ENCODE results near the gene MPHOSPH9. TPM values are rescaled to one million over a fixed set of nuclear protein-coding genes. Genes with fewer than 3 reads are reported as not detected.

The MPHOSPH9 gene
- total RNA-seq, 1 experiment from 2014 or later: 43.1 TPM

GRCh38 chr12:123131879-123132402 is 101.0 kb downstream of the MPHOSPH9 start:
- CTCF ChIA-PET: no interaction called here
- no peaks in the 10 kb centered on the region for H3K9me3 ChIP-seq
- TF ChIP-seq CTCF (IDR thresholded peaks at IDR 0.05; ENCODE audit: insufficient read depth in 1 of 2, low read depth in 1 of 2, low read length in 1 of 2, severe bottlenecking in 1 of 2, unreplicated experiment in 1 of 2): no peak
- Mint-ChIP-seq H3K27ac (ENCODE audit: unreplicated experiment) (no peak overlapping the region), H3K27me3 (ENCODE audit: insufficient read depth, unreplicated experiment) (no peaks in the 10 kb centered on the region), H3K4me3 (ENCODE audit: unreplicated experiment) (no peak overlapping the region), H3K36me3 (ENCODE audit: insufficient read depth, unreplicated experiment) (no peaks in the 10 kb centered on the region), H3K4me1 (ENCODE audit: low read depth, unreplicated experiment) (no peaks in the 10 kb centered on the region), H3K9me3 (ENCODE audit: unreplicated experiment) (no peaks in the 10 kb centered on the region)
- H3K27me3 ChIP-seq (replicated peaks; ENCODE audit: control insufficient read depth, insufficient read depth, low read length): no peaks in the 10 kb centered on the region
- intact Hi-C loops (cut with micrococcal nuclease; ENCODE audit: unreplicated experiment): no loop called here
- peaks cover 6% of the 10 kb centered on the region for H3K4me1 ChIP-seq
- DNase-seq: no peak
- no peaks in the 10 kb centered on the region for H3K36me3 ChIP-seq (ENCODE audit: control insufficient read depth, insufficient read depth, low read length)
- BruUV-seq (replicated peaks): no TSS peak
- POLR2A ChIA-PET: no interaction called here
- no peak overlapping the region for H3K4me3 ChIP-seq (ENCODE audit: low read depth, low read length)

GRCh38 chr12:123131291-123131832 is 101.6 kb downstream of the MPHOSPH9 start:
- no peaks in the 10 kb centered on the region for H3K36me3 ChIP-seq (ENCODE audit: control insufficient read depth, insufficient read depth, low read length)
- CTCF ChIA-PET: no interaction called here
- no peak for TF ChIP-seq CTCF (IDR thresholded peaks at IDR 0.05; ENCODE audit: insufficient read depth in 1 of 2, low read depth in 1 of 2, low read length in 1 of 2, severe bottlenecking in 1 of 2, unreplicated experiment in 1 of 2)
- no TSS peak for BruUV-seq (replicated peaks)
- Mint-ChIP-seq H3K4me3 (ENCODE audit: unreplicated experiment) (no peak overlapping the region), H3K27me3 (ENCODE audit: insufficient read depth, unreplicated experiment) (no peaks in the 10 kb centered on the region), H3K9me3 (ENCODE audit: unreplicated experiment) (no peaks in the 10 kb centered on the region), H3K27ac (ENCODE audit: unreplicated experiment) (no peak overlapping the region), H3K36me3 (ENCODE audit: insufficient read depth, unreplicated experiment) (no peaks in the 10 kb centered on the region), H3K4me1 (ENCODE audit: low read depth, unreplicated experiment) (peaks cover 5% of the 10 kb centered on the region)
- H3K9me3 ChIP-seq: no peaks in the 10 kb centered on the region
- peaks cover 12% of the 10 kb centered on the region for H3K4me1 ChIP-seq
- DNase-seq: no peak
- intact Hi-C loops (cut with micrococcal nuclease; ENCODE audit: unreplicated experiment): no loop called here
- no peaks in the 10 kb centered on the region for H3K27me3 ChIP-seq (replicated peaks; ENCODE audit: control insufficient read depth, insufficient read depth, low read length)
- H3K4me3 ChIP-seq (ENCODE audit: low read depth, low read length): no peak overlapping the region
- POLR2A ChIA-PET: no interaction called here

- ChIA-PET CTCF (no interaction called here), POLR2A (no interaction called here)
- no peaks in the 10 kb centered on the region for H3K27me3 Mint-ChIP-seq (ENCODE audit: insufficient read depth, unreplicated experiment)
- no peaks in the 10 kb centered on the region for H3K27me3 ChIP-seq (replicated peaks; ENCODE audit: control insufficient read depth, insufficient read depth, low read length)
- no peaks in the 10 kb centered on the region for H3K9me3 ChIP-seq
- DNase-seq: no peak
- no peak for TF ChIP-seq CTCF (IDR thresholded peaks at IDR 0.05; ENCODE audit: insufficient read depth in 1 of 2, low read depth in 1 of 2, low read length in 1 of 2, severe bottlenecking in 1 of 2, unreplicated experiment in 1 of 2)
- no peak overlapping the region for H3K27ac Mint-ChIP-seq (ENCODE audit: unreplicated experiment)
- no peak overlapping the region for H3K4me3 ChIP-seq (ENCODE audit: low read depth, low read length)
- no peaks in the 10 kb centered on the region for H3K36me3 Mint-ChIP-seq (ENCODE audit: insufficient read depth, unreplicated experiment)
- intact Hi-C loops (cut with micrococcal nuclease; ENCODE audit: unreplicated experiment): no loop called here
- no TSS peak for BruUV-seq (replicated peaks)
- no peaks in the 10 kb centered on the region for H3K9me3 Mint-ChIP-seq (ENCODE audit: unreplicated experiment)
- peaks cover 10% of the 10 kb centered on the region for H3K4me1 Mint-ChIP-seq (ENCODE audit: low read depth, unreplicated experiment)
- no peaks in the 10 kb centered on the region for H3K36me3 ChIP-seq (ENCODE audit: control insufficient read depth, insufficient read depth, low read length)
- peaks cover 17% of the 10 kb centered on the region for H3K4me1 ChIP-seq
- H3K4me3 Mint-ChIP-seq (ENCODE audit: unreplicated experiment): no peak overlapping the region
These were observed 103.3 kb downstream of the MPHOSPH9 start for GRCh38 chr12:123129621-123130020.
